Nephron (organoid): Measurements from ENCODE around the gene MPEG1.
A peak's percentile ranks its signal among the peaks of the same experiment; 100 is the strongest.

ENCODE experiments used
- H3K27ac Mint-ChIP-seq, 3 experiments: 2 replicates each; pipeline ENCODE4 v1.8.0; 2020; ENCODE audit warnings: mixed read lengths in 3 of 3, mild to moderate bottlenecking in 2 of 3, moderate library complexity in 1 of 3
- H3K27me3 Mint-ChIP-seq: 2 replicates; pipeline ENCODE4 v1.8.0; 2021; ENCODE audit warnings: low read depth, mild to moderate bottlenecking, moderate library complexity, mixed read lengths
- H3K36me3 Mint-ChIP-seq: 2 replicates; pipeline ENCODE4 v1.8.0; 2020; ENCODE audit warnings: low read depth, mixed read lengths
- H3K4me1 Mint-ChIP-seq: 2 replicates; pipeline ENCODE4 v1.8.0; 2020; ENCODE audit warnings: mixed read lengths
- H3K4me3 Mint-ChIP-seq, 3 experiments: 2 replicates each; pipeline ENCODE4 v1.8.0; 2020; ENCODE audit warnings: mild to moderate bottlenecking in 3 of 3, mixed read lengths in 3 of 3, moderate library complexity in 2 of 3
- H3K9me3 Mint-ChIP-seq: 2 replicates; pipeline ENCODE4 v1.8.0; 2020; ENCODE audit warnings: mixed read lengths
- TF ChIP-seq, protein P1 (sequence below), 3 experiments: fragments of 200-600 bp; sonication (generic); IDR thresholded peaks; one replicate each; pipeline ENCODE4 v1.5.0; 2021; ENCODE audit warnings: antibody characterized with exemption in 3 of 3; ENCODE audit not compliant: unreplicated experiment in 3 of 3

The MPEG1 gene

DNA sequence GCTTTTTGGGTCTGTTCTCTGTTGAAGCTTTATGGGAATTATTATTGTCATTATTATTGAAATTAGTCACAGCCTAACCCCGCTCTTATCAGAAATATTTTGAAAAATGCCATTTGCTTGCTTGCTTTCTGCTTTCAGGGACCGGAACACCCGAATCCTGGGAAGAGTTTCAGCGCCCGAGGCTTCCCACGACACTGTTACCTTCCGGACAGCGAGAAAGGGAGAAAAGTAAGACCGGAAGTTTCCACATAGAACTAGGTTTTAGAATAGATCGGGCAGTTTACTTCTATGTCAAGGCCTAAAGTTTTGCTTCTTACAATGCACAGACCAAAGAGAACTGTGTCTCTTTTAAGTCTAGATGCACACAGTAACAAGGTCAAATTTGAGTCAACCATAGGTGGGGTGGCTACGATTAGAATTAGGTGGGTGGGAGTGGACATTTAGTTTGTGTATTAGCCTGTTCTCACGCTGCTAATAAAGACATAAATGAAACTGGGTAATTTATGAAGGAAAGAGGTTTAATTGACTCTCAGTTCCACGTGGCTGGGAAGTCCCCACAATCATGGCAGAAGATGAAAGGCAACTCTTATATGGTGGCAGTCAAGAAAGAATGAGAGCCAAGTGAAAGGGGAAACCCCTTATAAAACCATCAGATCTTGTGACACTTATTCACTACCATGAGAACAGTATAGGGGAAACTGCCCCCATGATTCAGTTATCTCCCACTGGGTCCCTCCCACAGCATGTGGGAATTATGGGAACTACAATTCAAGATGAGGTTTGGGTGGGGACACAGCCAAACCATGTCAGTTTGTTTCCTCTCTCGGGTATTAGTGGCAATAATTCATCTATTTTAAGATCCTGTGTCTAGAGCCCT, 12.9 kb downstream of the MPEG1 start:
- peaks cover 31% of the 10 kb centered on the region for H3K4me1 Mint-ChIP-seq
- H3K27me3 Mint-ChIP-seq: no peaks in the 10 kb centered on the region
- H3K4me3 Mint-ChIP-seq: no peak overlapping the region
- TF ChIP-seq, protein P1, sequence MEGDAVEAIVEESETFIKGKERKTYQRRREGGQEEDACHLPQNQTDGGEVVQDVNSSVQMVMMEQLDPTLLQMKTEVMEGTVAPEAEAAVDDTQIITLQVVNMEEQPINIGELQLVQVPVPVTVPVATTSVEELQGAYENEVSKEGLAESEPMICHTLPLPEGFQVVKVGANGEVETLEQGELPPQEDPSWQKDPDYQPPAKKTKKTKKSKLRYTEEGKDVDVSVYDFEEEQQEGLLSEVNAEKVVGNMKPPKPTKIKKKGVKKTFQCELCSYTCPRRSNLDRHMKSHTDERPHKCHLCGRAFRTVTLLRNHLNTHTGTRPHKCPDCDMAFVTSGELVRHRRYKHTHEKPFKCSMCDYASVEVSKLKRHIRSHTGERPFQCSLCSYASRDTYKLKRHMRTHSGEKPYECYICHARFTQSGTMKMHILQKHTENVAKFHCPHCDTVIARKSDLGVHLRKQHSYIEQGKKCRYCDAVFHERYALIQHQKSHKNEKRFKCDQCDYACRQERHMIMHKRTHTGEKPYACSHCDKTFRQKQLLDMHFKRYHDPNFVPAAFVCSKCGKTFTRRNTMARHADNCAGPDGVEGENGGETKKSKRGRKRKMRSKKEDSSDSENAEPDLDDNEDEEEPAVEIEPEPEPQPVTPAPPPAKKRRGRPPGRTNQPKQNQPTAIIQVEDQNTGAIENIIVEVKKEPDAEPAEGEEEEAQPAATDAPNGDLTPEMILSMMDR (IDR thresholded peaks at IDR 0.05; ENCODE audit: unreplicated experiment in 3 of 3): no peak
- H3K9me3 Mint-ChIP-seq: no peaks in the 10 kb centered on the region
- peak overlapping the region; percentile 7 to 36 (median 23) for H3K27ac Mint-ChIP-seq
- peaks cover 78% of the 10 kb centered on the region for H3K36me3 Mint-ChIP-seq

DNA sequence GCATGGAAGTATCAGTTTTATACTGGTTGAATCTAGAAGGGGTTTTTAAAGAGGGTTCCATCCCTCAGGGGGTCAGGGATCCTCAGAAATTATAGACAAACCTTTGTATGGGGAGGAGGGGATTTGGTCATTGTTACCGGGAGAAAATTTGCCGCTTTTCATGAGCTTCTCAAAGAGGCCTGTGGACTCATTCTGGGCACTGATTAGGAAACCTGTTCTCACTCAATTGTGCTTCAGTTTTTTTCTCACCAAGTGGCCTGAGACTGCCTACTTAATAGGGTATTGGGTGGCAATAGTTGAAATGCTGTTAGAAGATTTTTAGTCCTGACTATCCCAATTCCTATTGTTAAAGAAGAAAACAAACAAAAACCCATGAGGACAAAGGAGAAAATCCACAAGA, 14.0 kb downstream of the MPEG1 start:
- Mint-ChIP-seq H3K27me3 (no peaks in the 10 kb centered on the region), H3K4me3 (no peak overlapping the region), H3K27ac (peak overlapping the region in 2 of 3 experiments; percentile 19 to 53), H3K4me1 (peaks cover 31% of the 10 kb centered on the region), H3K36me3 (peaks cover 80% of the 10 kb centered on the region), H3K9me3 (no peaks in the 10 kb centered on the region)
- TF ChIP-seq, protein P1 (IDR thresholded peaks at IDR 0.05; ENCODE audit: unreplicated experiment in 3 of 3): no peak

DNA sequence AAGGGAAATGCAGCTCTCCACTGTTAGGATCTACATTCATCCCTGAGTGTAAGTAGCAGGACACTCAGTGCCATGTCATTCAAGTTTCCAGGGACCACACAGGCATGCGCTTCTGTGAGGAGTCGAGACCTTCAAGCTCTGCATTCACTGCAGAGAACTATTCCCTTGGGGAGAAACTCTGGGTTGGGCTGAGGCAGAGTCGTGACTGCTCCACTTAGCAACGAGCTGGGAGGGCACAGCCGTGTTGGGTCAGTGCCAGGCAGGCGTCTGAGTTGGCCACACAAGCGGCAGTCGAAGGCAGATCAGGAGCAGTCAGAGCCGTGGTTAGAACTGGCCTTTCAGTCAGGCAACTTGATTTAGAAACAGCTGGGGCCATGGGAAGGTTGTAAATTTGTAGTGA, 14.7 kb downstream of the MPEG1 start:
- TF ChIP-seq, protein P1 (IDR thresholded peaks at IDR 0.05; ENCODE audit: unreplicated experiment in 3 of 3): no peak

DNA sequence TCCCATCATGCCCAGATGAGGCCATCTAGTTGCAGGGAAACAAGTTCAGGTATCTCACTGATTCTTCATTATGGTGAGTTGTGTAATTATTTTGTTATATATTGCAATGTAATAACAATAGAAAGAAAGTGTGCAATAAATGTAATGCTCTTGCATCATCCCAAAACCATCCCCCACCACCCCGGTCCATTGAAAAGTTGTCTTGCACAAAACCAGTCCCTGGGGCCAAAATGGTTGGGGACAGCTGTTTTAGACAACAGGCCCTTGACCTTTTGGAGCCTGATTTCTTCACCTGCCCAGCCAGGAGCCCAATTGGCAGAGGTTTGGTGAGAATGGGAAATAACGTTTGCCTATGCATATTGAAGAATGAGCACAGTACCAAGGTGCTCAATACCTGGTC, 15.9 kb downstream of the MPEG1 start:
- H3K9me3 Mint-ChIP-seq: no peaks in the 10 kb centered on the region
- peaks cover 31% of the 10 kb centered on the region for H3K4me1 Mint-ChIP-seq

More for the DNA sequence above, 14.7 kb downstream of the MPEG1 start:
- peak overlapping the region; percentile 19 to 73 (median 53) for H3K27ac Mint-ChIP-seq
- H3K36me3 Mint-ChIP-seq: peaks cover 86% of the 10 kb centered on the region
- H3K9me3 Mint-ChIP-seq: no peaks in the 10 kb centered on the region
- no peaks in the 10 kb centered on the region for H3K27me3 Mint-ChIP-seq
- peaks cover 31% of the 10 kb centered on the region for H3K4me1 Mint-ChIP-seq
- peak overlapping the region in 1 of 3 experiments; percentile 22 for H3K4me3 Mint-ChIP-seq

DNA sequence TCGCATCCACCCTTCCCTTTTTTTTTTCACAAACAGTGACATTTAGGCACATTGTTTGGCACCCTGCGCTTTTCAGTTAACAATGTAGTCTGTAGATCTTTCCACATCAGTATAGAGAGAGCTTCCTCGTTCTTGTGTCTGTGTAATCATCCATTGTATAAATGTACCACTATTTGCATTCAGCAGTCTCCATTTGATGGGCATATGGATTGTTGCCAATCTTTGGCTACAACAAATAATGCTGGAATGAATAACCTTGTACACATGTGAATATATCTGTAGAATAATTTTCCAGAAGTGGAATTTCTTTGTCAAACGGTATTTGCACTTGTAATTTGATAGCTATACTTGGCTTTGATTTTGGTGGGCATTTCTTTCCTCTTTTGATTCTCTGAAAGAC, 17.1 kb downstream of the MPEG1 start:
- H3K27me3 Mint-ChIP-seq: no peaks in the 10 kb centered on the region
- H3K36me3 Mint-ChIP-seq: peaks cover 93% of the 10 kb centered on the region

More for the DNA sequence above, 15.9 kb downstream of the MPEG1 start:
- Mint-ChIP-seq H3K36me3 (peaks cover 91% of the 10 kb centered on the region), H3K27me3 (no peaks in the 10 kb centered on the region), H3K27ac (peak overlapping the region in 2 of 3 experiments; percentile 13 to 19), H3K4me3 (no peak overlapping the region)
- TF ChIP-seq, protein P1 (IDR thresholded peaks at IDR 0.05; ENCODE audit: unreplicated experiment in 3 of 3): no peak

More for the DNA sequence above, 17.1 kb downstream of the MPEG1 start:
- Mint-ChIP-seq H3K4me1 (peaks cover 31% of the 10 kb centered on the region), H3K27ac (no peak overlapping the region), H3K9me3 (no peaks in the 10 kb centered on the region), H3K4me3 (no peak overlapping the region)
- TF ChIP-seq, protein P1 (IDR thresholded peaks at IDR 0.05; ENCODE audit: unreplicated experiment in 3 of 3): no peak
